Activated CD4-positive, alpha-beta memory T cell treated with anti-CD3 and anti-CD28 coated beads for 36 hours (primary cell): ENCODE measurements around the gene CASKIN2. TPM values are rescaled to one million over a fixed set of nuclear protein-coding genes. Genes with fewer than 3 reads are reported as not detected.

Experiments used
- CTCF ChIA-PET: fragments of 350-600 bp; sonication (Branson Sonifier 250); formaldehyde crosslinking; loops from one replicate; lab custom pipeline; 2021; ENCODE audit warnings: antibody characterized with exemption, inconsistent platforms; lab: Charles Lee
- POLR2A ChIA-PET: fragments of 350-600 bp; sonication (Branson Sonifier 250); formaldehyde crosslinking; loops from one replicate; lab custom pipeline; 2021; ENCODE audit warnings: antibody characterized with exemption; lab: Charles Lee
- DNase-seq: peaks from one replicate; pipeline ENCODE4 v3.0.0-alpha.2; 2020
- H3K27ac Mint-ChIP-seq: one replicate; pipeline ENCODE4 v1.8.0; 2021; ENCODE audit warnings: mixed read lengths
- H3K27me3 Mint-ChIP-seq: one replicate; pipeline ENCODE4 v1.8.0; 2021; ENCODE audit warnings: mixed read lengths
- H3K36me3 Mint-ChIP-seq: one replicate; pipeline ENCODE4 v1.8.0; 2021; ENCODE audit warnings: mixed read lengths
- H3K4me1 Mint-ChIP-seq: one replicate; pipeline ENCODE4 v1.8.0; 2021; ENCODE audit warnings: low read depth, mixed read lengths
- H3K4me3 Mint-ChIP-seq: one replicate; pipeline ENCODE4 v1.8.0; 2021; ENCODE audit warnings: mild to moderate bottlenecking, mixed read lengths
- H3K9me3 Mint-ChIP-seq: one replicate; pipeline ENCODE4 v1.8.0; 2021; ENCODE audit warnings: mixed read lengths
- intact Hi-C: fragments of 100-400 bp; cut with micrococcal nuclease; formaldehyde crosslinking; loops from one replicate; pipeline ENCODE4 v1.15.1; 2023
- total RNA-seq, 2 experiments: library from RNA; stranded (reverse); gene quantifications; one replicate each; pipeline ENCODE4 v1.2.3, GENCODE V29; 2021

The CASKIN2 gene
- total RNA-seq, 2 experiments from 2014 or later, result 4.7 to 5.3 TPM

GRCh38 chr17:75553295-75554110 lies 38.2 kb upstream of the CASKIN2 start:
- no peaks in the 10 kb centered on the region for H3K36me3 Mint-ChIP-seq
- no peak for DNase-seq
- intact Hi-C loops, result no loop called here
- CTCF ChIA-PET, result interaction anchor here (0.7 to 1.7 kb wide), 2 partner anchors 35 to 48 kb away, joined by 3 to 6 read pairs; no protein-coding TSS in a partner anchor
- no peaks in the 10 kb centered on the region for H3K27me3 Mint-ChIP-seq
- no peak overlapping the region for H3K4me3 Mint-ChIP-seq
- no peaks in the 10 kb centered on the region for H3K4me1 Mint-ChIP-seq
- no peak overlapping the region for H3K27ac Mint-ChIP-seq
- H3K9me3 Mint-ChIP-seq, result no peaks in the 10 kb centered on the region
- POLR2A ChIA-PET, result no interaction called here

- Mint-ChIP-seq H3K9me3 (no peaks in the 10 kb centered on the region), H3K27me3 (no peaks in the 10 kb centered on the region), H3K27ac (no peak overlapping the region), H3K4me1 (no peaks in the 10 kb centered on the region), H3K4me3 (no peak overlapping the region), H3K36me3 (no peaks in the 10 kb centered on the region)
- CTCF ChIA-PET, result interaction anchor here (0.9 to 1.7 kb wide), 2 partner anchors 49 to 81 kb away, joined by 3 to 6 read pairs; partner anchors contain the start of gene SMIM5
- intact Hi-C loops, result no loop called here
- no peak for DNase-seq
- POLR2A ChIA-PET, result no interaction called here
These were observed 37.3 kb upstream of the CASKIN2 start for GRCh38 chr17:75552425-75553294.

GRCh38 chr17:75551266-75551665 lies 35.9 kb upstream of the CASKIN2 start:
- ChIA-PET POLR2A (no interaction called here), CTCF (interaction anchor here (0.6 to 0.9 kb wide), 2 partner anchors 82 kb away, joined by 3 read pairs; partner anchors contain the start of gene SMIM5)
- H3K27me3 Mint-ChIP-seq, result no peaks in the 10 kb centered on the region
- intact Hi-C loops, result no loop called here
- no peaks in the 10 kb centered on the region for H3K4me1 Mint-ChIP-seq
- no peaks in the 10 kb centered on the region for H3K9me3 Mint-ChIP-seq
- DNase-seq, result no peak
- H3K4me3 Mint-ChIP-seq, result no peak overlapping the region
- H3K27ac Mint-ChIP-seq, result no peak overlapping the region
- H3K36me3 Mint-ChIP-seq, result no peaks in the 10 kb centered on the region

GRCh38 chr17:75550139-75550465 lies 34.8 kb upstream of the CASKIN2 start:
- H3K27me3 Mint-ChIP-seq, result no peaks in the 10 kb centered on the region
- intact Hi-C loops, result no loop called here
- no peak overlapping the region for H3K4me3 Mint-ChIP-seq
- no peaks in the 10 kb centered on the region for H3K4me1 Mint-ChIP-seq
- CTCF ChIA-PET, result interaction anchor here (0.9 kb wide), 1 partner anchor 198 kb away, joined by 3 read pairs; no protein-coding TSS in a partner anchor
- DNase-seq, result no peak
- H3K36me3 Mint-ChIP-seq, result no peaks in the 10 kb centered on the region
- H3K27ac Mint-ChIP-seq, result no peak overlapping the region
- H3K9me3 Mint-ChIP-seq, result no peaks in the 10 kb centered on the region
- POLR2A ChIA-PET, result interaction anchor here (0.6 kb wide), 1 partner anchor 128 kb away, joined by 5 read pairs; no protein-coding TSS in a partner anchor

- CTCF ChIA-PET, result interaction anchor here (0.9 kb wide), 1 partner anchor 199 kb away, joined by 3 read pairs; no protein-coding TSS in a partner anchor
- H3K9me3 Mint-ChIP-seq, result no peaks in the 10 kb centered on the region
- H3K36me3 Mint-ChIP-seq, result no peaks in the 10 kb centered on the region
- H3K27ac Mint-ChIP-seq, result no peak overlapping the region
- no peaks in the 10 kb centered on the region for H3K27me3 Mint-ChIP-seq
- no peaks in the 10 kb centered on the region for H3K4me1 Mint-ChIP-seq
- POLR2A ChIA-PET, result no interaction called here
- intact Hi-C loops, result no loop called here
- no peak for DNase-seq
- no peak overlapping the region for H3K4me3 Mint-ChIP-seq
These were observed 34.2 kb upstream of the CASKIN2 start for GRCh38 chr17:75549246-75550138.

GRCh38 chr17:75548813-75549212 lies 33.5 kb upstream of the CASKIN2 start:
- no peaks in the 10 kb centered on the region for H3K9me3 Mint-ChIP-seq
- no peaks in the 10 kb centered on the region for H3K4me1 Mint-ChIP-seq
- H3K27ac Mint-ChIP-seq, result no peak overlapping the region
- ChIA-PET POLR2A (no interaction called here), CTCF (no interaction called here)
- no peaks in the 10 kb centered on the region for H3K36me3 Mint-ChIP-seq
- intact Hi-C loops, result no loop called here
- DNase-seq, result no peak
- no peak overlapping the region for H3K4me3 Mint-ChIP-seq
- H3K27me3 Mint-ChIP-seq, result no peaks in the 10 kb centered on the region

- Mint-ChIP-seq H3K4me3 (no peak overlapping the region), H3K9me3 (no peaks in the 10 kb centered on the region), H3K27me3 (no peaks in the 10 kb centered on the region), H3K36me3 (peaks cover 1% of the 10 kb centered on the region), H3K4me1 (no peaks in the 10 kb centered on the region), H3K27ac (no peak overlapping the region)
- no peak for DNase-seq
- intact Hi-C loops, result no loop called here
- ChIA-PET CTCF (interaction anchor here (1.4 kb wide), 1 partner anchor 54 kb away, joined by 3 read pairs; no protein-coding TSS in a partner anchor), POLR2A (no interaction called here)
These were observed 31.8 kb upstream of the CASKIN2 start for GRCh38 chr17:75547091-75547490.

- peaks cover 1% of the 10 kb centered on the region for H3K36me3 Mint-ChIP-seq
- no peak overlapping the region for H3K4me3 Mint-ChIP-seq
- H3K9me3 Mint-ChIP-seq, result no peaks in the 10 kb centered on the region
- CTCF ChIA-PET, result no interaction called here
- no peaks in the 10 kb centered on the region for H3K27me3 Mint-ChIP-seq
- H3K4me1 Mint-ChIP-seq, result no peaks in the 10 kb centered on the region
- POLR2A ChIA-PET, result no interaction called here
- no peak overlapping the region for H3K27ac Mint-ChIP-seq
- intact Hi-C loops, result no loop called here
- DNase-seq, result no peak
These were observed 30.8 kb upstream of the CASKIN2 start for GRCh38 chr17:75546181-75546580.

- no peaks in the 10 kb centered on the region for H3K9me3 Mint-ChIP-seq
- no peaks in the 10 kb centered on the region for H3K4me1 Mint-ChIP-seq
- ChIA-PET CTCF (interaction anchor here (0.7 kb wide), 1 partner anchor 195 kb away, joined by 3 read pairs; no protein-coding TSS in a partner anchor), POLR2A (no interaction called here)
- no peak for DNase-seq
- intact Hi-C loops, result no loop called here
- no peak overlapping the region for H3K4me3 Mint-ChIP-seq
- H3K36me3 Mint-ChIP-seq, result peaks cover 1% of the 10 kb centered on the region
- no peaks in the 10 kb centered on the region for H3K27me3 Mint-ChIP-seq
- no peak overlapping the region for H3K27ac Mint-ChIP-seq
These were observed 28.9 kb upstream of the CASKIN2 start for GRCh38 chr17:75544250-75544649.

GRCh38 chr17:75542728-75543336 lies 27.5 kb upstream of the CASKIN2 start:
- Mint-ChIP-seq H3K27ac (no peak overlapping the region), H3K9me3 (no peaks in the 10 kb centered on the region), H3K4me3 (no peak overlapping the region), H3K27me3 (no peaks in the 10 kb centered on the region), H3K36me3 (peaks cover 1% of the 10 kb centered on the region), H3K4me1 (no peaks in the 10 kb centered on the region)
- ChIA-PET POLR2A (no interaction called here), CTCF (interaction anchor here (1.0 kb wide), 1 partner anchor 90 kb away, joined by 3 read pairs; the partner anchor contains the start of gene SMIM5)
- no peak for DNase-seq
- intact Hi-C loops, result no loop called here

- Mint-ChIP-seq H3K27ac (no peak overlapping the region), H3K27me3 (no peaks in the 10 kb centered on the region), H3K4me3 (no peak overlapping the region), H3K9me3 (no peaks in the 10 kb centered on the region), H3K4me1 (no peaks in the 10 kb centered on the region), H3K36me3 (peaks cover 1% of the 10 kb centered on the region)
- ChIA-PET POLR2A (no interaction called here), CTCF (no interaction called here)
- no peak for DNase-seq
- intact Hi-C loops, result no loop called here
These were observed 26.9 kb upstream of the CASKIN2 start for GRCh38 chr17:75542229-75542628.
